ENCODE measurements around the gene TSPAN14.

TSPAN14 gene

GRCh38 chr10:80421707-80422536 lies 32.2 kb upstream of the TSPAN14 start:
- no peak for DNase-seq (ENCODE audit: low read depth)

- no peak for DNase-seq (ENCODE audit: low read depth)
These were observed 28.2 kb upstream of the TSPAN14 start for GRCh38 chr10:80425901-80426300.

- DNase-seq (ENCODE audit: low read depth) = no peak
These were observed 26.6 kb upstream of the TSPAN14 start for GRCh38 chr10:80427541-80427940.

- DNase-seq (ENCODE audit: low read depth) = no peak
These were observed 24.6 kb upstream of the TSPAN14 start for GRCh38 chr10:80429521-80429973.

GRCh38 chr10:80433134-80433533 lies 21.0 kb upstream of the TSPAN14 start:
- DNase-seq (ENCODE audit: low read depth) = no peak

DNA sequence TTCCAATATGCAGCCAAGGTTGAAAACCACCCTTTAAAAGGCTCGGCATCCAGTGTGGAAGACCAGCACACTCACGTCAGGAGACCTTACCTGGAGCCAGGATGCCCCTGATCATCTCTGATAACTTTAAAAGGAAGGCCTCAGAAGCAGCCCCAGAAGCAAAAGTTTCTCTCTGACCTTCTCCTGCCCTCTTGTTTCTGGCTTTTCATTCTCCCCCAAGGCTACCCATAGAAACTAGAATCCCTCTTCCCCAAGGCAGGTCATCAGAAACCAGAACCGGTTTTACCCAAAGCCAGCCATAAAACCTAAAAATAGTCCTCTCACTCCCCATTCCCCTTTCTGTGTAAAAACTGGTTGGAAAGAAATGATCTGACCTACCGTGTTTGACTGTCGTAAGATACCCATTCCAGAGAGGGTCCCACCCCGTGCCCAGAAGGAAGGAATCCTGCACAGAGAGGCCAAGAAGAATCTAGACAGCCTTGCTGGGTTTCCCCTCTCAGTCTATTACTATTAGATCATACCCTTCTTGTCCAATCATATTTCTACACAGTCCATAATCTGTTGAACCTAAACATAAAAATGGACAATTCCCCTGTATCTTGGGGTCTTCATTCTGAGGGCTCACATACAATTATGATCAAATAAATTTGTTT lies 17.5 kb upstream of the TSPAN14 start:
- DNase-seq (ENCODE audit: low read depth) = no peak

GRCh38 chr10:80437227-80437626 lies 16.9 kb upstream of the TSPAN14 start:
- no peak for DNase-seq (ENCODE audit: low read depth)

DNA sequence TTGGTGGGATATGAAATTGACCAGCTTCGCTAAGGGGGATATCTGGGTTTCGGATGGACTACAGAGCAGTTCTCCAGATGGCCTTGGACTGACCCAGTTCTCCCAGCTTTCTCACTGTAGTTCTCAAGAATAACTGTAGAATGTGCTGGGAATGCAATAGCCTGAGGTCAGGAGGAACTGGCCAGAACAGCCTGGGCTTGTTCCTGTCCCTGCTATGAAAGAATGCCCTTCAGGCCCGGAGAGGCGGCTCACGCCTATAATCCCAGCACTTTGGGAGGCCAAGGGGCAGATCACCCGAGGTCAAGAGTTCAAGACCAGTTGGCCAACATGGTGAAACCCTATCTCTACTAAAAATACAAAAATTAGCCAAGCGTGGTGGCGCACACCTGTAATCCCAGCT lies 12.3 kb upstream of the TSPAN14 start:
- DNase-seq (ENCODE audit: low read depth) = no peak

DNA sequence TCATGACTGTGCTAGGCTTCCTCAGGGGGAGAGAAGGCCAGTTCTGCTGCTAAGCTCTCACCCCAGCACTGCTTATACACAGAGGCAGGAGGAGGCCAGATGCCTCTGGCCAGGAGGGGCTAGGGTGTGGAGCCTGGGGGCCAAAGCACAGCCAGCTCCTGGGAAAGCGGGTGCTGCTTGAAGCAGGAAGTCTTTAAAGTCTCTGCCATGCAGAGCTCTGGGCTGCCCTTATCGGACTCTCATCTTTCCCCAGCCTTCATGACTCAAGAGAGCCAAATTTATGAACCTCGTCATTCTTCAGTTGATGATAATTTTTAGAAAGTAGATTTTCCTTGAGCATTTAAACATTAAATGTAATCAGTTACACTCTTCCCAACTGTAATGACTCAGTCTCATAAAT lies 11.2 kb upstream of the TSPAN14 start:
- no peak for DNase-seq (ENCODE audit: low read depth)

GRCh38 chr10:80443531-80443974 lies 10.6 kb upstream of the TSPAN14 start:
- DNase-seq (ENCODE audit: low read depth) = no peak

DNA sequence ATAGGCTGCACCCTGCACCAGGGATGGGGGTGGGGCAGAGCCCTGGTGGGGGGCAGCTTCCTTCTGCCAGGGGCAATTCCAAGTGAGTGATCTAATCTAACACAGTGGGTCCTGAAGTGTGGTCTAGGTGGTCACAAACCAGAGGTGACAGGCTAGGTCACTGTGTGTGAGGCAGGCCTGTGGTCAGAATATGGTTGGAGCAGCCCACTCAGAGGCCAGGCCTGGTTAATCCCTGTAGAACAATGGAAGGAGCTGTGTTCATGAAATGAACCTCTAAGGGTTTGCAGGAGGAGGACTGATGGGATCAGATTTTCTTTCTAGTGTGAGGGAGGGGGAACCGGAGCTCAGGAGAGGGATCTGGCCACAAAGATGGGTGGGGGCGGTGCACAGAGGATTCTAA lies 10.0 kb upstream of the TSPAN14 start:
- no peak for DNase-seq (ENCODE audit: low read depth)

DNA sequence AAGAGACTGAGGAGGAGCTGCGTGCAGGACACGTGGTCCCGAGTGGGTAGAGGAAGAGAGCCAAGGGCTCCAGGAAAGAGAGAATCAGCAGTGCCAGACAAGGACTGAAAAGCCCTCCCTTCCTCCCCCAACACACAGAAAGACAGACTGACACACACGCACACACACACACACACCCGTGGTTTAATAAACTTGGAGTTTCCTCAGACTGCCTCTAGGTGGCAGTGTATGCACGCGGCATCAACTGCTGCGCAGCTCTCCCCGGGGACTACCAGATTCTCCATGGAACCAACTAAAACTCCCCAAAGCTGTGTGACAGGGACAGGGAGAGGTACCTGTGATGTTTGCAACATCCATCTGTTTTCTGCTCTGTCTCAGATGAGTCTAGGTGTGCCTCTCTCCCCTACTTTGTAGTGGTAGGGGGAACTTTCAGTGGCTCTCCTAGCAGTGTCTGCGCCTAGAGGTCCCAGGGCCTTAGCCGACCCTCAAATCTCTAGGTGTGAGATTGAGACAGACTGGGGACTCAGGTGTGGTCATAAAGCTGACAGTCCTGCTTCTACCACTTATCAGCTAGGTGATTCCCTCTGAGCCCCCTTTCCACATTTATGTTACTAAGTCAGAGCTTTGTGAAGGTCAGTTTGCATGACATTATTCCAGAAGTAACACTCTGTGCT lies 9.3 kb upstream of the TSPAN14 start:
- DNase-seq (ENCODE audit: low read depth) = no peak

DNA sequence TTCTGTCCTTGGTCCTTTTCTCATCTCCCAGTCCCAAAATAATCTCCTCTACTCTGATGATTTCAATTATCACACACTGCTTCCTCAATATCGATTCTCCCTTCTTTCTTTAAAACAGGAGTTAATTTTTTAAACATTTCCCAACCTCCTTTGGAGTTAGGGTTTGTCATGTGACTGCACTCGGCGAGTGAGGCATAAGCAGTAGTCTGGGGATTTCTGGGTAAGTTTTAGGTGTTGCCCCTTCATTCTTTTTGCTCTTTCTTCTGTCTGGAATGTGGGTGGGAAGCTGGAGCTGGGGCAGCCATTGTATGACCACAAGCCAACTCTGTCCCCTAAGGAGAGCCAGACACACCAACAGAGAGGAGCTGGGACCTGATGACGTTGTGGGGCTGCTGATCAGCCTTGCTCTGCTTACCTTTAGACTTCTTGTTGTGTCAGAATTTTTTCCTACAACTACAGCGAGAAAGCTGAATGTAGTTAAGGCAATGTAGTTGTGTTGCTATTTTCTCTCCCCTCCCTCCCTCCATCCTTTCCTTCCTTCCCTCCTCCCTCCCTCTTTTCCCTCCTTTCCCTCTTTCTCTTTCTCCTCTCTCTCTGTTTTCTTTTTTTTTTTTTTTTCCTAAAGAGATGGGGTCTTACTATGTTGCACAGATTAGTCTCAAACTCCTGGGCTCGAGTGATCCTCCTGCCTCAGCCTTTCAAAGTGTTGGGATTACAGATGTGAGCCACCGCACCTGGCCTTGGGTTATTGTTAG lies 6.5 kb upstream of the TSPAN14 start:
- no peak for DNase-seq (ENCODE audit: low read depth)

DNA sequence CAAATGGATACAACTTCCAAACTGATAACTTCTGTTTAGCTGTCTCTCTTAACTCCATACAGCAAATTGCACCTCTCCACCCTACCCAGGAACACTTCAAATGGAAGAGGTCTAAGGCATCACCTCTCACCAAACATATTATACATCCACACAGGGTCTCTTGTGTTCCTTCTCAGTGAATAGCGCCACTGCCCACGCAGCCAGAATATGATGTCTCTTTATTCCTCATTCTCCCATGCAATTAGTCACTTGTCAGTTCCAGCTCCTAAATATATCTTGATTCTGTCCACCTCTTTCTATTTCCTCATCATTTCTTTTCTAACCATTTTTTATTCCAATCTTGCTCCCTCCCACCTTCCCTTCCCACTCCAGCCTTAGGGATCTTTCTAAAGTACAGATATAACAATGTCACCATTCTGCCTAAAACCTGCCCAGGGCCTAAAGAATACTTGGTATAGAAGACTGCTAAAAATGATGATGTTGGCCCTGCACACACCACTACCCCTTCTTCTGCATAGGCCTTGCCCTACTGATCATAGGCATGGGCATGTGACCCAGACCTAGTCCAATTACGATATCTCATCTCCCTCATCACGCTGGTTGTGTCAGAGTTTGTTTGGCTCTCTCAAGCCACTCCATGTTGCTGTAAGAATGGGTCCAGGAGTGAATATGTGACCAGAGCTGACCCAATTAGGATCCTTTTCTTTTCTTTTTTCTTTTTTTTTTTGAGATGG lies 5.7 kb upstream of the TSPAN14 start:
- DNase-seq (ENCODE audit: low read depth) = no peak

- DNase-seq (ENCODE audit: low read depth) = no peak
These were observed 4.6 kb upstream of the TSPAN14 start for GRCh38 chr10:80449520-80449919.

DNA sequence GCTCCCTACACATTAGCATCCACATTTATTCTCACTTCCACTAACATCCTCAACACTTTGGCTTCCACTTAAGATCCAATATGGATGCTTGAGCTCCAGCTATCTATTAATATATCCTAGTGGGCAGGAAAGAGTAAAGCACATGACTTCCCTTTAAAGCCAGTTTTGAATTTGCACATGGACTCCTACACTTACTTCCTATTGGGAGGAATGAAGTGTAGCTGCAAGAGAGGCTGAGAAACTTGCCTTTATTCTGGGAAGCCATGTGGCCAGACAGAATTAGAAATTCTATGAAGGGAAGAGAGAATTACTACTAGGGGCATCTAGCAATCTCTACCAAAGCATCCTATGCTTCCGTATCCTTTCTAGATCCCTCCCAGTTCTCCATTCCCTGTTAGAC lies 3.0 kb upstream of the TSPAN14 start:
- no peak for DNase-seq (ENCODE audit: low read depth)

DNA sequence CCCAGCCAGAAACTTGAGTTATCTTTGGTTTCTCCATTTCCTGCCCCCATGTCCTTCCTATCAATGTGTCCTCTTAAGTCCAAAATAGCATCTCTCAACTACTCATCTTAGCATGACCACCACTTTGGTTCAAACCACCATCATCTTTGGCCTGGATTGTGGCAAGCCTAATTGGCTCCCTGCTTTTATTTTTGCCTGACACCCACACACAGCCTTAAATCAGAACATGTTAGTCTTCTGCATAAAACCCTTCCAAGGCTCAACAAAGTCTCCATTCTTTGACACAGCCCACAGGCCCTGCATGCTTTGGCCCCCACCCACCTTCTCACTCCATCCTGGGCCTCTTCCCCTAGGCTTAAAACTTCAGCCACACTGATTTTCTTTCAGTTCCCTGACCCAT lies 2.0 kb upstream of the TSPAN14 start:
- DNase-seq (ENCODE audit: low read depth) = no peak

GRCh38 chr10:80452640-80453039 lies 1.5 kb upstream of the TSPAN14 start:
- DNase-seq (ENCODE audit: low read depth) = no peak

- no peak for DNase-seq (ENCODE audit: low read depth)
These were observed 861 bp upstream of the TSPAN14 start for GRCh38 chr10:80453056-80453841.

All from HS-5 (cell line).